ENCODE data around the gene LSM12.
"Not testable (repeated sequence)": the region's sequence is repeated elsewhere in the genome, so short reads cannot be mapped to it uniquely, and the experiment has no call there.

LSM12 gene

DNA sequence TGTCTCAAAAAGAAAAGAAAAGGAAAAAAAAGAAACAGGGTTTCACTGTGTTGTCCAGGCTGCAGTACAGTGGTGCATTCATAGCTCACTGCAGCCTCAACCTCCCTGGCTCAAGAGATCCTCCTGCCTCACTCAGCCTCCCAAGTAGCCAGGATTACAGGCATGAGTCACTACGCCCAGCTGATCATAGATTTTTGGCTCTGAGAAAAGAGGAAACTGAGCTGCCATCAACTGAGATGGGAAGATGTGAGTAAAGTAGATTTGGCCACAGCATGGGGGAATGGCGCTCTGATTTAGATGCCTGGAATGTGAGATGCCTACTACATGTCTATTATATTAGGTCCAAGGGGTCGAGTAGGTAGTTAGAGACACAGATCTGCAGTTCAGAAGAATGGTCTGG is 67.9 kb downstream of the LSM12 start:
- no peaks in the 10 kb centered on the region for H3K9me3 ChIP-seq
- intact Hi-C loops (cut with DNase I; ENCODE audit: low total_unique reads) = loop anchor here (10.0 kb wide), 1 partner anchor 124 kb away; no protein-coding TSS in a partner anchor
- H3K4me1 ChIP-seq = peaks cover 0 to 9% (median 6%) of the 10 kb centered on the region in 4 donors
- no peak overlapping the region for H3K27ac ChIP-seq
- no peaks in the 10 kb centered on the region for H3K36me3 ChIP-seq
- TF ChIP-seq, protein P1, sequence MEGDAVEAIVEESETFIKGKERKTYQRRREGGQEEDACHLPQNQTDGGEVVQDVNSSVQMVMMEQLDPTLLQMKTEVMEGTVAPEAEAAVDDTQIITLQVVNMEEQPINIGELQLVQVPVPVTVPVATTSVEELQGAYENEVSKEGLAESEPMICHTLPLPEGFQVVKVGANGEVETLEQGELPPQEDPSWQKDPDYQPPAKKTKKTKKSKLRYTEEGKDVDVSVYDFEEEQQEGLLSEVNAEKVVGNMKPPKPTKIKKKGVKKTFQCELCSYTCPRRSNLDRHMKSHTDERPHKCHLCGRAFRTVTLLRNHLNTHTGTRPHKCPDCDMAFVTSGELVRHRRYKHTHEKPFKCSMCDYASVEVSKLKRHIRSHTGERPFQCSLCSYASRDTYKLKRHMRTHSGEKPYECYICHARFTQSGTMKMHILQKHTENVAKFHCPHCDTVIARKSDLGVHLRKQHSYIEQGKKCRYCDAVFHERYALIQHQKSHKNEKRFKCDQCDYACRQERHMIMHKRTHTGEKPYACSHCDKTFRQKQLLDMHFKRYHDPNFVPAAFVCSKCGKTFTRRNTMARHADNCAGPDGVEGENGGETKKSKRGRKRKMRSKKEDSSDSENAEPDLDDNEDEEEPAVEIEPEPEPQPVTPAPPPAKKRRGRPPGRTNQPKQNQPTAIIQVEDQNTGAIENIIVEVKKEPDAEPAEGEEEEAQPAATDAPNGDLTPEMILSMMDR (IDR thresholded peaks at IDR 0.05) = no peak
- no peak overlapping the region for H3K4me3 ChIP-seq
- peaks cover 0 to 26% of the 10 kb centered on the region in 2 donors for H3K27me3 ChIP-seq
- DNase-seq = no peak

DNA sequence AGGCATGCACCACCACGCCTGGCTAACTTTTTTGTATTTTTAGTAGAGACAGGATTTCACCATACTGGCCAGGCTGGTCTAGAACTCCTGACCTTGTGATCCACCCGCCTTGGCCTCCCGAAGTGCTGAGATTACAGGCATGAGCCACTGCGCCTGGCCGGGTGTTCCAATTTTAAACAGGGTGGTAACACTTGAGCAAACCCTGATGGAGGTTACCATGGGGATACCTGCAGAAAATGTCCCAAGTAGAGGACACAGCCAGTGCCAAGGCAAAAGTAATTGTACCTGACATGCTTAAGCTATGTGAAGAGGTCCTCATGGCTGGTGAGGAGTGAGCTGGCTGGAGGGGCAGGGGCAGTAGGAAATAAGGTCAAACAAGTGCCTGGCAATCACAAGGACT is 69.3 kb downstream of the LSM12 start:
- intact Hi-C loops (cut with DNase I; ENCODE audit: low total_unique reads) = loop anchor here (10.0 kb wide), 1 partner anchor 122 kb away; no protein-coding TSS in a partner anchor
- H3K27me3 ChIP-seq = peaks cover 0 to 20% of the 10 kb centered on the region in 2 donors
- H3K36me3 ChIP-seq, DNase-seq, H3K9me3 ChIP-seq, H3K27ac ChIP-seq, H3K4me3 ChIP-seq, H3K4me1 ChIP-seq: not testable (repeated sequence)

DNA sequence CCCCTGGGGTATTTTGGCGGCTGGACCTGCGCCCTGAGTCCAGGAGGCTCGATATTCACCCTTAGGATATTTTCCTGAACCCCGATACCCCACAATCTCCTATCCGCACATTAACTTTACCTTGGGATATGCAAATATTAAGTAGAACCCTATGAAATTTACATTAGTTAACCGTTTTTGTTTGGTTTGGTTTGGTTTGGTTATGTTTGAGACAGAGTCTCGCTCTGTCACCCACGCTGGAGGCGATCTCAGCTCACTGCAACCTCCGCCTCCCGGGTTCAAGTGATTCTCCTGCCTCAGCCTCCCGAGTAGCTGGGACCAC is 71.4 kb downstream of the LSM12 start:
- Histone ChIP-seq H3K9me3 (no peaks in the 10 kb centered on the region), H3K4me1 (peaks cover 0 to 9% (median 6%) of the 10 kb centered on the region in 4 donors), H3K27me3 (peaks cover 0 to 16% of the 10 kb centered on the region in 2 donors), H3K27ac (no peak overlapping the region), H3K36me3 (no peaks in the 10 kb centered on the region), H3K4me3 (no peak overlapping the region)
- no peak for DNase-seq
- TF ChIP-seq, protein P1 (IDR thresholded peaks at IDR 0.05) = no peak
- intact Hi-C loops (cut with DNase I; ENCODE audit: low total_unique reads) = loop anchor here (2.0 to 10.0 kb wide), 2 partner anchors 48 to 120 kb away; no protein-coding TSS in a partner anchor

DNA sequence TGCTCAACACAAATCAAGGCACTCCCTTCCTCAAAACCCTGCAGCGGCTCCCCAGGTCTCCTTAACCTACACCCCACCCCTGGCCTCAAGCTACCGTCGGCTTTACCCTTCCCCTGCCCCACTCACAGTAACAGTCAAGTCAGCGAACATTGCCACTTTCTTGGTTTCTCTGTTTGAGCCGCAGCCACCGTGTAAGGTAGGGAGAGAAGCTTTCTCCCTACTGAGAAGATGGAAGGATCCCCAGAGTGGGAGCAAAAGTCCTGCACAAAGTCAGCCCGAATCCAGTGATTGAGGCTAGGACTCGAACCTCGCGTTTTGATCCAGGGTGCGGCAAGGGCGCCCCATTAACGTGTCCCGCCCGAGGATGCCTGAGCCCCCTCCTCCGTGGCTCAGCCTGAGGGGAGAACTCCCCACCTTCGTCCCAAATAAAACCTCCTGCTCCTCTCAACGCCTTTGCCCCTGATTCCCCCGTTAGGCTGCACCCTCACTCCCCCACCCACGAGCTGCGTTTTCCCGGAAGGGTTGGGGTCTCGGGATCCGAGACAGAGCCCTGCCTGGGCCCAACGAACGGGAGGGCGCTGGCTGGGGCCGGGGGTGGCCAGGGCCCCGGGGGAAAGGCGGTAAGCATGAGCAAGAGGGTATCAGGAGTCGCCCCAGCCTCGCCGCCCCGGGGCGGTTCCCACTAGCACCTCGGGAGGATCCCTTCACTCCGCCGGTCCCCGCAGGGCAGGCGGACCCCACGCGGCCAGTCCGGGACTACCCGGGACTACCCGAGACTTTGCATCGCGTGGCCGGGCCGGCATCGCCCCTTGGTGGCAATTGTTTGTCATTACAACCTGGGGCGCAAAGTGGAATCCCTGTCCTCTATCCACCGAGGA is 72.0 kb downstream of the LSM12 start:
- Histone ChIP-seq H3K27me3 (peaks cover 0 to 19% of the 10 kb centered on the region in 2 donors), H3K9me3 (no peaks in the 10 kb centered on the region), H3K27ac (no peak overlapping the region), H3K4me1 (peaks cover 0 to 9% (median 6%) of the 10 kb centered on the region in 4 donors), H3K4me3 (no peak overlapping the region), H3K36me3 (no peaks in the 10 kb centered on the region)
- TF ChIP-seq, protein P1 (IDR thresholded peaks at IDR 0.05) = peak; percentile 61 to 65
- DNase-seq = peak in 1 of 2 donors; percentile 68
- intact Hi-C loops (cut with DNase I; ENCODE audit: low total_unique reads) = loop anchor here (2.0 to 10.0 kb wide), 2 partner anchors 48 to 120 kb away; no protein-coding TSS in a partner anchor

DNA sequence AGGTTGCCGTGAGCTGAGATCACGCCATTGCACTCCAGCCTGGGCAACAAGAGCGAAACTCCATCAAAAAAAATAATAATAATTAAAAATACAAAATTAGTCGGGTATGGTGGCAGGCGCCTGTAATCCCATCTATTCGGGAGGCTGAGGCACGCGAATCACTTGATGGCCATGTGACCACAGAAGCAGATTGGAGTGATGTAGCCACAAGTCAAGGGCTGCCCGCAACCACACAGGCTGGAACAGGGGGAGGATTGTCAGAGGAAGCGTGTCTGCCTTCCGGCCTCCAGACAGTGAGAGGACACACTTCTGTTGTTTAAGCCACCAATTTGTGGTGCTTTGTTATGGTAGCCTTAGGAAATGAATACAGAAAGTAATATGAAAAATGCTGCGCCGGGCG is 73.8 kb downstream of the LSM12 start:
- DNase-seq = no peak
- H3K27ac ChIP-seq = no peak overlapping the region
- H3K4me1 ChIP-seq = peaks cover 0 to 9% (median 6%) of the 10 kb centered on the region in 4 donors
- TF ChIP-seq, protein P1 (IDR thresholded peaks at IDR 0.05) = no peak
- no peak overlapping the region for H3K4me3 ChIP-seq
- no peaks in the 10 kb centered on the region for H3K9me3 ChIP-seq
- no peaks in the 10 kb centered on the region for H3K36me3 ChIP-seq
- peaks cover 0 to 28% of the 10 kb centered on the region in 2 donors for H3K27me3 ChIP-seq
- intact Hi-C loops (cut with DNase I; ENCODE audit: low total_unique reads) = loop anchor here (10.0 kb wide), 1 partner anchor 118 kb away; no protein-coding TSS in a partner anchor

DNA sequence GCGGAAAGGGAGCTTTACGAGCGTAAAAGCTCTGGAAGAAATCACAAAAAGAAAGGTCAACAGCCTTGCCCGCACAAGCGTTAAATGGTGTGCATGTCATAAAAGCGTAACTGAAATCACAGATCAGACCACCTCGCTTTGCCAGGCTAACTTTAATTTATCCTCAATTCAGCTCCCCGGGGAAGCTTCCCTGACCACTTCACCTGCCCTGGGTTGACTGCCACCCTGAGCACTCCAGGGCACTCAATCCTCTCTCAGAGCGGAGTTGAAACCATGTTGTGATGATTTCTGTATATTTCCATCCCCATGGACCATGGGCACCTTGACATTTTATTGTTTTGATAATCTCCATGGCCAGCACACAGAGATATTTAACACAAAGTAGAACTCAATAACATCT is 78.2 kb downstream of the LSM12 start:
- Histone ChIP-seq H3K4me3 (no peak overlapping the region), H3K27me3 (peaks cover 0 to 66% of the 10 kb centered on the region in 2 donors), H3K9me3 (no peaks in the 10 kb centered on the region), H3K27ac (no peak overlapping the region), H3K36me3 (no peaks in the 10 kb centered on the region), H3K4me1 (peaks cover 0 to 10% (median 9%) of the 10 kb centered on the region in 4 donors)
- intact Hi-C loops (cut with DNase I; ENCODE audit: low total_unique reads) = no loop called here
- no peak for DNase-seq
- TF ChIP-seq, protein P1 (IDR thresholded peaks at IDR 0.05) = no peak

Measured in tibial artery (tissue), 4 donors.